Prostate gland (tissue), 2 donors: ENCODE data around the gene CDR2.

Experiments used
- POLR2AphosphoS5 ChIP-seq: sonication (generic); formaldehyde crosslinking; IDR thresholded peaks from one replicate; pipeline ENCODE4 v1.6.1; 2017; ENCODE audit warnings: antibody characterized with exemption
- TF ChIP-seq, protein P1 (sequence below), 4 experiments: fragments of 200-600 bp in 2 of 4; fragments of 450-650 bp in 2 of 4; sonication (generic) in 2 of 4; IDR thresholded peaks; 1 replicate in 3 of 4; 2 replicates in 1 of 4; pipeline ENCODE4 v1.5.1; 2016 to 2019; ENCODE audit warnings: antibody characterized with exemption in 4 of 4, mild to moderate bottlenecking in 2 of 4, moderate library complexity in 2 of 4

DNA sequence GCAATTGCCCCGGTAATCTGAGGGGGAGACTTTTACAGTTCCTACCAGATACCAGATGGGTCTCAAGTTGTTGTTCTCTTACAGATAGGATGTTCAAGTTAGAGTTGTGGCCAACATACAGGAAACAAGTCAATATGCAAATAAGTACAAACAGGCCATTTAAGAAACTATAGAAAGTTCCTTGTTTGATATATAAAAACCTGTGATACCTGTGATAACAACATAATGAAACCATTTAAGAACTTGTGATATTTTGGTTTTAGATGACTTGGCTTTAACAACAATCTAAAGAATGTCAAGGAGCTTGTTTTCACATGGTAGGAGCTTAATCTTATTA is 16.8 kb downstream of the CDR2 start:
- TF ChIP-seq POLR2AphosphoS5, result no peak
- TF ChIP-seq, protein P1, sequence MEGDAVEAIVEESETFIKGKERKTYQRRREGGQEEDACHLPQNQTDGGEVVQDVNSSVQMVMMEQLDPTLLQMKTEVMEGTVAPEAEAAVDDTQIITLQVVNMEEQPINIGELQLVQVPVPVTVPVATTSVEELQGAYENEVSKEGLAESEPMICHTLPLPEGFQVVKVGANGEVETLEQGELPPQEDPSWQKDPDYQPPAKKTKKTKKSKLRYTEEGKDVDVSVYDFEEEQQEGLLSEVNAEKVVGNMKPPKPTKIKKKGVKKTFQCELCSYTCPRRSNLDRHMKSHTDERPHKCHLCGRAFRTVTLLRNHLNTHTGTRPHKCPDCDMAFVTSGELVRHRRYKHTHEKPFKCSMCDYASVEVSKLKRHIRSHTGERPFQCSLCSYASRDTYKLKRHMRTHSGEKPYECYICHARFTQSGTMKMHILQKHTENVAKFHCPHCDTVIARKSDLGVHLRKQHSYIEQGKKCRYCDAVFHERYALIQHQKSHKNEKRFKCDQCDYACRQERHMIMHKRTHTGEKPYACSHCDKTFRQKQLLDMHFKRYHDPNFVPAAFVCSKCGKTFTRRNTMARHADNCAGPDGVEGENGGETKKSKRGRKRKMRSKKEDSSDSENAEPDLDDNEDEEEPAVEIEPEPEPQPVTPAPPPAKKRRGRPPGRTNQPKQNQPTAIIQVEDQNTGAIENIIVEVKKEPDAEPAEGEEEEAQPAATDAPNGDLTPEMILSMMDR (IDR thresholded peaks at IDR 0.05), result no peak
